AG04449 (cell line): ENCODE data around the gene CRYBG2.
"Not testable (repeated sequence)": the region's sequence is repeated elsewhere in the genome, so short reads cannot be mapped to it uniquely, and the experiment has no call there.

ENCODE experiments used
- CTCF ChIA-PET: fragments of 350-600 bp; formaldehyde crosslinking; extraction: SDS; loops from one replicate; lab custom pipeline; 2021; ENCODE audit warnings: antibody characterized with exemption; lab: Yijun Ruan, JAX
- POLR2A ChIA-PET: fragments of 400-600, 350-600 bp; formaldehyde crosslinking; extraction: SDS; loops from one replicate; lab custom pipeline; 2020; ENCODE audit warnings: antibody characterized with exemption, inconsistent platforms; lab: Yijun Ruan, JAX
- DNase-seq: peaks from one replicate; pipeline ENCODE4 v3.0.0-alpha.2; 2010; ENCODE audit warnings: low read depth, low spot score
- H3K4me3 ChIP-seq: 2 replicates; pipeline ENCODE4 v1.5.1; 2011; ENCODE audit warnings: low read depth, mild to moderate bottlenecking, control low read depth, low read length
- TF ChIP-seq, protein P1 (sequence below): IDR thresholded peaks from one replicate; pipeline ENCODE4 v1.5.1; 2011; ENCODE audit warnings: mild to moderate bottlenecking, moderate library complexity, low read length, control low read depth, inconsistent platforms; ENCODE audit not compliant: insufficient read depth; ENCODE audit errors: missing control alignments

Gene CRYBG2

GRCh38 chr1:26314501-26314900 lies 39.4 kb downstream of the CRYBG2 start:
- ChIA-PET CTCF (interaction anchor here (1.0 to 14.7 kb wide), 4 partner anchors 6 to 212 kb away, joined by 3 to 139 read pairs (median 7); partner anchors contain the start of gene CD52), POLR2A (no interaction called here)
- TF ChIP-seq, protein P1, sequence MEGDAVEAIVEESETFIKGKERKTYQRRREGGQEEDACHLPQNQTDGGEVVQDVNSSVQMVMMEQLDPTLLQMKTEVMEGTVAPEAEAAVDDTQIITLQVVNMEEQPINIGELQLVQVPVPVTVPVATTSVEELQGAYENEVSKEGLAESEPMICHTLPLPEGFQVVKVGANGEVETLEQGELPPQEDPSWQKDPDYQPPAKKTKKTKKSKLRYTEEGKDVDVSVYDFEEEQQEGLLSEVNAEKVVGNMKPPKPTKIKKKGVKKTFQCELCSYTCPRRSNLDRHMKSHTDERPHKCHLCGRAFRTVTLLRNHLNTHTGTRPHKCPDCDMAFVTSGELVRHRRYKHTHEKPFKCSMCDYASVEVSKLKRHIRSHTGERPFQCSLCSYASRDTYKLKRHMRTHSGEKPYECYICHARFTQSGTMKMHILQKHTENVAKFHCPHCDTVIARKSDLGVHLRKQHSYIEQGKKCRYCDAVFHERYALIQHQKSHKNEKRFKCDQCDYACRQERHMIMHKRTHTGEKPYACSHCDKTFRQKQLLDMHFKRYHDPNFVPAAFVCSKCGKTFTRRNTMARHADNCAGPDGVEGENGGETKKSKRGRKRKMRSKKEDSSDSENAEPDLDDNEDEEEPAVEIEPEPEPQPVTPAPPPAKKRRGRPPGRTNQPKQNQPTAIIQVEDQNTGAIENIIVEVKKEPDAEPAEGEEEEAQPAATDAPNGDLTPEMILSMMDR: no peak
- no peak overlapping the region for H3K4me3 ChIP-seq
- DNase-seq: no peak

- not testable (repeated sequence) for DNase-seq, H3K4me3 ChIP-seq
- POLR2A ChIA-PET: interaction anchor here (0.7 kb wide), 1 partner anchor 23 kb away, joined by 3 read pairs; no protein-coding TSS in a partner anchor
- CTCF ChIA-PET: interaction anchor here (0.9 to 14.7 kb wide), 7 partner anchors 9 to 138 kb away, joined by 3 to 139 read pairs (median 5); partner anchors contain the start of genes CD52 and ZNF593
Observed at GRCh38 chr1:26307966-26308899, 45.7 kb downstream of the CRYBG2 start.

- TF ChIP-seq, protein P1: no peak
- H3K4me3 ChIP-seq: no peak overlapping the region
- no peak for DNase-seq
- CTCF ChIA-PET: interaction anchor here (0.7 to 14.7 kb wide), 8 partner anchors 8 to 137 kb away, joined by 3 to 139 read pairs (median 5); partner anchors contain the start of genes CD52 and ZNF593
- POLR2A ChIA-PET: no interaction called here
Observed at GRCh38 chr1:26307363-26307781, 46.6 kb downstream of the CRYBG2 start.

DNA sequence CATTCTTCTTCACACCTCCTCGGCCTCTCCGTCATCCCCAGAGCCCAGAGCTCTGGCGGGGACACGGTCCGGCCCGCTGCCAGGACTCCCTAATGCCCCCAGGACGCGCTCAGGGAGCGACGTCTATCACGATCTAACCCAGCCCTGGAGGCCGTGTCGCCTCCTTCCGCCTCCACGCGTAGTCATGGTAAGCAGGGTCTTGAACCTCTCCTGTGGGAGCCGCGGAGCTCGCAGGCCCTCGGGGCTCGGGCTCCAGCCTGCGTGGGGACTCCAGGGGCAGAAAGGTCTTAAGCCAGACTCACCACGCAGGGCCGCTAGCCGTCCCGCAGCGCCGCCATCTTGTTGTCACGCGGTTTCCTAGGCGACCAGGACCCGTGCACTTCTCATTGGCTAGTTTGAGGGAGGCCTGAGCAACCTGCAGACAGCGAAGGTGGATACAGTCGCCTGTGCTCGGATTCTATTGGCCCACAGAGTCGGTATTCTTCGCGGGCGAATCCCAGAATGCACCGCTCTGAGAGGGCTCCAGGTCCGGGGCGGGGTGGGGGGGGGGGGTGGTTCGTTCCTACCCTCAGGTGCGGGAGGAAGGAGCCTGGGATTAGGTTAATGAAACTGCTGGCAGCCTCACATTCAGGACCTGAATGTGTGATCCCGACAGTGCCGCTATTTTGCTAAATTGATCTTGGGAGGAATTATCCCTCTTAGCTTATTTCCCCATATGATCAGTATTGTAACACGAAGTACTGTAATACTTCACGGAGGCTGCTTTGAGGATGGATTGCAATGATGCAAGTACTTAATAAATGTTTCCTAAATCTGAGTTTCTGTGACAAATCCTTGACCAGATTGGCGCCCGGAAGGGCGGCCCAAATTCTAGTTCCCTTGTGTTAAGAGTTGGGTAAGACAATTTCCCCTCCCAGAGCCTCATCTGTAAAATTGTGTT lies 47.4 kb downstream of the CRYBG2 start, which contains the start of gene UBXN11:
Gene UBXN11, minus strand, starts transcription at position 347 of the 940 bp plus-strand sequence. CDS start 3,753 bp downstream, outside the sequence.
- peak within 1 kb of the TSS; percentile 94 for H3K4me3 ChIP-seq
- peak; percentile 64 for DNase-seq
- TF ChIP-seq, protein P1: no peak
- ChIA-PET POLR2A (interaction anchor here (0.6 kb wide), 1 partner anchor 16 kb away, joined by 3 read pairs; no protein-coding TSS in a partner anchor), CTCF (interaction anchor here (0.6 to 14.7 kb wide), 10 partner anchors 14 to 942 kb away, joined by 3 to 139 read pairs (median 4); partner anchors contain the start of genes CD52 and ZNF593)

DNA sequence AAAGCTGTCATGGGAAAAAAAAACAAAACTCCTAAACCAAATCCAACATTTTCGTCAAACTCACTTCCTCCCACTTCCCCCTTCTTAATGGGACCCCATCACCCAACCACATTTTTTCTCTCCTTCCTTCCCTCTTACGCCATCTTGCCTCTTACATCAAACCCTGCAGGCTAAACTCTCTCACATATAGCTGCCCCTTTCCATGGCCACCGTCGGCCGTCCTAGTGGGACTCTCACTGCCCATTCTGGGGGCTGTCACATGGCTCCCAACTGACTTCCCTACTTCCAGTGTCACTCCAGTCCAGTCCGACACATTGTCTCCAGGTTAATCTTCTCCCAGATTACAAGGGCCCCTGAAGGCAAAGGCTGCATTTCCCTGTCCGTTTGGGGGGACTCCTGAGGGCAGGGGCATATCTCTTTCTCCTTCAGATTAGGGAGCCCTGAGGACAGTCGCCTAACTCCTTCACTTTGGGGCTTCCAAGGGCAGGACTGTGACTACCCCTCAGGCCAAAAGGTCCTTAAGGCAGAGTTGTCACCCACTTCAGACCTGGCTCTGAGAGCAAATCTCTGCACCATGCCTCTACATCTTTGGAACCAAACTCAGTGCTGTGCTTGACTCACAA lies 48.2 kb downstream of the CRYBG2 start:
- TF ChIP-seq, protein P1: no peak
- H3K4me3 ChIP-seq: peak overlapping the region; percentile 94
- POLR2A ChIA-PET: no interaction called here
- no peak for DNase-seq
- CTCF ChIA-PET: interaction anchor here (0.7 to 14.7 kb wide), 6 partner anchors 15 to 943 kb away, joined by 3 to 139 read pairs (median 4); partner anchors contain the start of gene CD52
